Endothelial cell of umbilical vein (primary cell): ENCODE results near the gene ACSBG1. TPM values are rescaled to one million over a fixed set of nuclear protein-coding genes. Genes with fewer than 3 reads are reported as not detected.

Experiments
- BruUV-seq: library from RNA; stranded (reverse); fragments of 400-500 nt; replicated peaks from 2 replicates; lab custom pipeline; 2021; lab: Mats Ljungman, UMichigan
- CTCF ChIA-PET: fragments of 300-600, 350-600 bp; sonication (Branson Sonifier 250); formaldehyde crosslinking; loops from one replicate; lab custom pipeline; 2021; ENCODE audit warnings: antibody characterized with exemption, inconsistent platforms; lab: Charles Lee
- POLR2A ChIA-PET: fragments of 300-600, 350-600 bp; sonication (Branson Sonifier 250); formaldehyde crosslinking; loops from one replicate; lab custom pipeline; 2021; ENCODE audit warnings: antibody characterized with exemption, inconsistent platforms; lab: Charles Lee
- DNase-seq: peaks from one replicate; pipeline ENCODE4 v3.0.0-alpha.2; 2011; ENCODE audit warnings: low read depth, low spot score
- FAIRE-seq: peaks from 2 replicates; lab custom pipeline; 2011; peaks lifted over from hg19 to GRCh38; lab: Jason Lieb, UNC
- H2AFZ ChIP-seq: 2 replicates; pipeline ENCODE4 v1.6.0; 2012; ENCODE audit warnings: low read depth, low read length, control low read depth, inconsistent platforms
- H3K27ac ChIP-seq: 2 replicates; pipeline ENCODE4 v1.5.1; 2011; ENCODE audit warnings: low read depth, mild to moderate bottlenecking, control low read depth, low read length, moderate library complexity; ENCODE audit not compliant: insufficient read depth
- H3K27me3 ChIP-seq, 2 experiments: 2 replicates each; pipeline versions ENCODE4 v1.6.0 to v1.6.1; 2011; ENCODE audit warnings: low read length in 2 of 2, mixed read lengths in 1 of 2; ENCODE audit not compliant: control insufficient read depth in 2 of 2, insufficient read depth in 2 of 2
- H3K36me3 ChIP-seq, 2 experiments: 2 replicates in 1 of 2; 3 replicates in 1 of 2; pipeline ENCODE4 v1.5.1; 2011; ENCODE audit warnings: low read length in 2 of 2, mild to moderate bottlenecking in 1 of 2, moderate library complexity in 1 of 2; ENCODE audit not compliant: control insufficient read depth in 2 of 2, insufficient read depth in 2 of 2; ENCODE audit errors: extremely low read depth in 1 of 2
- H3K4me1 ChIP-seq: 3 replicates; pipeline ENCODE4 v1.5.1; 2011; ENCODE audit warnings: mild to moderate bottlenecking, low read length; ENCODE audit not compliant: control insufficient read depth, insufficient read depth; ENCODE audit errors: extremely low read depth
- H3K4me2 ChIP-seq: 2 replicates; pipeline ENCODE4 v1.6.1; 2011; ENCODE audit warnings: low read length, control low read depth, mixed read lengths; ENCODE audit not compliant: insufficient read depth
- H3K4me3 ChIP-seq, 3 experiments: fragments of 200-600 bp in 1 of 3; sonication (generic), shearing (Covaris generic) in 1 of 3; replicated peaks in 1 of 3; 2 replicates each; pipeline ENCODE4 v1.5.1; 2011 to 2016; ENCODE audit warnings: control low read depth in 3 of 3, low read length in 3 of 3, mild to moderate bottlenecking in 2 of 3, inconsistent platforms in 1 of 3, low read depth in 1 of 3, moderate library complexity in 1 of 3; ENCODE audit not compliant: insufficient read depth in 1 of 3
- H3K79me2 ChIP-seq: 2 replicates; pipeline ENCODE4 v1.6.0; 2012; ENCODE audit warnings: low read length, inconsistent platforms; ENCODE audit not compliant: control insufficient read depth, insufficient read depth
- H3K9ac ChIP-seq: replicated peaks from 2 replicates; pipeline ENCODE3; 2011; ENCODE audit warnings: low read length, control low read depth; ENCODE audit not compliant: insufficient read depth; ENCODE audit errors: extremely low read depth
- H3K9me1 ChIP-seq: replicated peaks from 3 replicates; pipeline ENCODE4 v1.6.0; 2011; ENCODE audit warnings: mild to moderate bottlenecking, low read length; ENCODE audit not compliant: control insufficient read depth, insufficient read depth; ENCODE audit errors: extremely low read depth
- H3K9me3 ChIP-seq: replicated peaks from 2 replicates; pipeline ENCODE4 v1.5.1; 2012; ENCODE audit warnings: low read length, inconsistent platforms; ENCODE audit not compliant: control insufficient read depth, insufficient read depth
- H4K20me1 ChIP-seq: replicated peaks from 2 replicates; pipeline ENCODE3; 2011; ENCODE audit warnings: mild to moderate bottlenecking, low read length; ENCODE audit not compliant: control insufficient read depth, insufficient read depth; ENCODE audit errors: extremely low read depth
- CTCF ChIP-seq, 2 donors: IDR thresholded peaks; 1 replicate in 1 of 2; 2 replicates in 1 of 2; pipeline ENCODE4 v1.5.1; 2011; ENCODE audit warnings: low read length in 2 of 2, mild to moderate bottlenecking in 2 of 2, moderate library complexity in 2 of 2, control low read depth in 1 of 2, inconsistent platforms in 1 of 2, low read depth in 1 of 2; ENCODE audit not compliant: insufficient read depth in 1 of 2; ENCODE audit errors: extremely low read depth in 1 of 2
- EZH2 ChIP-seq: IDR thresholded peaks from 2 replicates; pipeline ENCODE4 v1.6.1; 2012; ENCODE audit warnings: borderline replicate concordance, low read depth, mild to moderate bottlenecking, moderate library complexity, low read length, inconsistent platforms; ENCODE audit not compliant: severe bottlenecking
- FOS ChIP-seq: IDR thresholded peaks from 2 replicates; pipeline ENCODE4 v1.6.1; 2011; ENCODE audit warnings: mild to moderate bottlenecking, low read length, moderate library complexity, borderline replicate concordance; ENCODE audit not compliant: insufficient read depth
- GATA2 ChIP-seq: IDR thresholded peaks from 2 replicates; pipeline ENCODE4 v1.7.0; 2011; ENCODE audit warnings: low read depth, mild to moderate bottlenecking, moderate library complexity, mixed read lengths, low read length; ENCODE audit not compliant: insufficient read length, insufficient read depth
- JUN ChIP-seq: IDR thresholded peaks from 2 replicates; pipeline ENCODE4 v1.6.1; 2011; ENCODE audit warnings: borderline replicate concordance, low read depth; ENCODE audit not compliant: insufficient read length, insufficient read depth
- MAX ChIP-seq: IDR thresholded peaks from 2 replicates; pipeline ENCODE4 v1.6.1; 2011; ENCODE audit not compliant: insufficient read depth, insufficient read length
- MYC ChIP-seq: IDR thresholded peaks from one replicate; pipeline ENCODE4 v1.6.1; 2011; ENCODE audit warnings: mild to moderate bottlenecking, low read depth, low read length
- POLR2A ChIP-seq: IDR thresholded peaks from 2 replicates; pipeline ENCODE4 v1.6.1; 2012; ENCODE audit warnings: low read depth, mild to moderate bottlenecking, control low read depth, low read length
- POLR2AphosphoS5 ChIP-seq: IDR thresholded peaks from 2 replicates; pipeline ENCODE4 v1.6.1; 2012; ENCODE audit warnings: low read depth, mild to moderate bottlenecking, control low read depth, low read length, moderate library complexity; ENCODE audit not compliant: insufficient read depth
- dilution Hi-C: fragments of 300-500 bp; cut with MboI; formaldehyde crosslinking; loops from one replicate; pipeline ENCODE4 v1.15.0; 2019; ENCODE audit warnings: low sequenced_read_pairs; ENCODE audit not compliant: extremely low pct_ligation_motif_present
- intact Hi-C: fragments of 100-400 bp; cut with micrococcal nuclease; formaldehyde crosslinking; loops from one replicate; pipeline ENCODE4 v1.10.0; 2022
- polyA plus RNA-seq, 4 experiments: library from polyadenylated mRNA; depleted of rRNA in 3 of 4; stranded (reverse) in 3 of 4; unstranded in 1 of 4; fragments of >200 nt; gene quantifications; 2 replicates each; pipeline versions ENCODE4 v1.2.1 to v1.2.3, GENCODE V29; 2011 to 2012; ENCODE audit warnings: missing spikeins in 1 of 4
- total RNA-seq: library from RNA; stranded (reverse); gene quantifications from 2 replicates; pipeline ENCODE4 v1.2.3, GENCODE V29; 2021

ACSBG1 gene
- total and polyA plus RNA-seq, 2 donors (not counting 3 experiments of a cell fraction or from before 2014, with no cell fraction given): not detected

GRCh38 chr15:78207641-78208340 is 26.6 kb downstream of the ACSBG1 start:
- no TSS peak for BruUV-seq
- no peak for FAIRE-seq
- H3K27ac ChIP-seq: no peak overlapping the region
- ChIA-PET POLR2A (no interaction called here), CTCF (no interaction called here)
- H3K79me2 ChIP-seq: no peaks in the 10 kb centered on the region
- H3K4me2 ChIP-seq: no peak overlapping the region
- H3K9me3 ChIP-seq: no peaks in the 10 kb centered on the region
- dilution Hi-C loops: no loop called here
- H3K4me1 ChIP-seq: peaks cover 5% of the 10 kb centered on the region
- H3K9ac ChIP-seq: no peak overlapping the region
- H3K36me3 ChIP-seq: no peaks in the 10 kb centered on the region
- no peak for TF ChIP-seq MYC
- TF ChIP-seq POLR2AphosphoS5: no peak
- TF ChIP-seq FOS: no peak
- H3K27me3 ChIP-seq: no peaks in the 10 kb centered on the region
- intact Hi-C loops: no loop called here
- no peaks in the 10 kb centered on the region for H3K9me1 ChIP-seq
- DNase-seq: no peak
- H2AFZ ChIP-seq: no peak overlapping the region
- H4K20me1 ChIP-seq: no peaks in the 10 kb centered on the region
- no peak overlapping the region for H3K4me3 ChIP-seq

- Histone ChIP-seq H3K4me1 (no peaks in the 10 kb centered on the region), H2AFZ (no peak overlapping the region), H3K9ac (no peak overlapping the region), H3K4me3 (no peak overlapping the region), H4K20me1 (no peaks in the 10 kb centered on the region), H3K4me2 (no peak overlapping the region), H3K36me3 (no peaks in the 10 kb centered on the region), H3K27me3 (no peaks in the 10 kb centered on the region), H3K79me2 (no peaks in the 10 kb centered on the region), H3K27ac (no peak overlapping the region), H3K9me3 (no peaks in the 10 kb centered on the region), H3K9me1 (no peaks in the 10 kb centered on the region)
- ChIA-PET POLR2A (no interaction called here), CTCF (interaction anchor here (1.2 to 1.4 kb wide), 3 partner anchors 11 to 99 kb away, joined by 3 to 6 read pairs (median 3); no protein-coding TSS in a partner anchor)
- intact Hi-C loops (no loop called here), dilution Hi-C loops (no loop called here)
- no peak for DNase-seq
- TF ChIP-seq FOS: no peak
- no peak for TF ChIP-seq JUN
- no peak for TF ChIP-seq POLR2A
- no peak for TF ChIP-seq MYC
- no peak for TF ChIP-seq GATA2
- TF ChIP-seq EZH2: no peak
- no peak for TF ChIP-seq MAX
- no peak for TF ChIP-seq POLR2AphosphoS5
- TF ChIP-seq CTCF (IDR thresholded peaks at IDR 0.05; ENCODE audit: extremely low read depth in 1 of 2, insufficient read depth in 1 of 2, low read depth in 1 of 2, low read length in 2 of 2): no peak
- no TSS peak for BruUV-seq
- no peak for FAIRE-seq
Observed at GRCh38 chr15:78207110-78207458, 27.3 kb downstream of the ACSBG1 start.
